GM12878 (cell line): ENCODE measurements around the gene NT5DC3.

Experiments
- CTCF ChIP-seq, 3 experiments: IDR thresholded peaks in 2 of 3; conservative IDR thresholded peaks in 1 of 3; 2 replicates each; pipeline ENCODE4 v1.5.1; 2011; ENCODE audit warnings: low read depth in 3 of 3, low read length in 3 of 3, mild to moderate bottlenecking in 3 of 3, control low read depth in 2 of 3, moderate library complexity in 2 of 3, inconsistent platforms in 1 of 3, mixed read lengths in 1 of 3; ENCODE audit not compliant: control insufficient read depth in 2 of 3, insufficient read depth in 1 of 3; ENCODE audit errors: extremely low read depth in 1 of 3
- POLR2AphosphoS5 ChIP-seq: IDR thresholded peaks from 2 replicates; pipeline ENCODE4 v1.6.1; 2011; ENCODE audit warnings: mild to moderate bottlenecking, low read length, inconsistent platforms

- TF ChIP-seq CTCF (IDR thresholded peaks at IDR 0.05 in 2 of 3, conservative IDR thresholded peaks at IDR 0.05 in 1 of 3; ENCODE audit: control insufficient read depth in 2 of 3, extremely low read depth in 1 of 3, insufficient read depth in 1 of 3, low read depth in 3 of 3, low read length in 3 of 3) (no peak), POLR2AphosphoS5 (no peak)
These were observed 10.1 kb upstream of the NT5DC3 start for GRCh38 chr12:103851127-103851526.
